Measurements from ENCODE around the gene MED4.
"Not testable (repeated sequence)": the region's sequence is repeated elsewhere in the genome, so short reads cannot be mapped to it uniquely, and the experiment has no call there.

Gene MED4

GRCh38 chr13:48093588-48093987 is 1.3 kb downstream of the MED4 start:
- DNase-seq, result no peak

- DNase-seq, result no peak
Measured at GRCh38 chr13:48086272-48086671, 8.6 kb downstream of the MED4 start.

GRCh38 chr13:48081739-48082138 is 13.2 kb downstream of the MED4 start:
- no peak for DNase-seq

- no peak for DNase-seq
Measured at GRCh38 chr13:48078251-48078656, 16.6 kb downstream of the MED4 start.

- DNase-seq, result no peak
Measured at GRCh38 chr13:48074006-48074405, 20.9 kb downstream of the MED4 start.

GRCh38 chr13:48072787-48073186 is 22.1 kb downstream of the MED4 start:
- no peak for DNase-seq

- DNase-seq, result no peak
Measured at GRCh38 chr13:48072304-48072703, 22.6 kb downstream of the MED4 start.

GRCh38 chr13:48070942-48071341 is 24.0 kb downstream of the MED4 start:
- DNase-seq, result no peak

GRCh38 chr13:48069573-48069972 is 25.3 kb downstream of the MED4 start:
- no peak for DNase-seq

- no peak for DNase-seq
Measured at GRCh38 chr13:48068952-48069351, 26.0 kb downstream of the MED4 start.

- no peak for DNase-seq
Measured at GRCh38 chr13:48068036-48068435, 26.9 kb downstream of the MED4 start.

GRCh38 chr13:48066310-48066989 is 28.5 kb downstream of the MED4 start:
- DNase-seq, result no peak

- not testable (repeated sequence) for DNase-seq
Measured at GRCh38 chr13:48059951-48060350, 35.0 kb downstream of the MED4 start.

GRCh38 chr13:48058536-48058935 is 36.4 kb downstream of the MED4 start:
- DNase-seq, result not testable (repeated sequence)

- DNase-seq, result no peak
Measured at GRCh38 chr13:48055712-48056111, 39.2 kb downstream of the MED4 start.

GRCh38 chr13:48054601-48055000 is 40.3 kb downstream of the MED4 start:
- no peak for DNase-seq

GRCh38 chr13:48050550-48050949 is 44.4 kb downstream of the MED4 start:
- no peak for DNase-seq

- no peak for DNase-seq
Measured at GRCh38 chr13:48043789-48044503, 51.0 kb downstream of the MED4 start.

- DNase-seq, result no peak
Measured at GRCh38 chr13:48042894-48043293, 52.0 kb downstream of the MED4 start.

GRCh38 chr13:48040896-48041295 is 54.0 kb downstream of the MED4 start:
- no peak for DNase-seq

GRCh38 chr13:48040049-48040448 is 54.9 kb downstream of the MED4 start:
- DNase-seq, result no peak

GRCh38 chr13:48038761-48039160 is 56.1 kb downstream of the MED4 start:
- no peak for DNase-seq

GRCh38 chr13:48037346-48038173 is 57.3 kb downstream of the MED4 start, which contains the start of gene NUDT15:
TSS of gene NUDT15 (plus strand) at chr13:48037726. CDS start at chr13:48037747, 21 bp downstream.
- peak; percentile 91 for DNase-seq

- no peak for DNase-seq
Measured at GRCh38 chr13:48029859-48030258, 65.0 kb downstream of the MED4 start.

Measured in stimulated activated CD4-positive, alpha-beta T cell treated with anti-CD3 and anti-CD28 coated beads, Interleukin-12 subunit alpha, Interleukin-12 subunit beta, amount 100 ng/mL, for 4 hours (primary cell).